GM12878 (cell line): ENCODE measurements around the gene MAVS. TPM values are rescaled to one million over a fixed set of nuclear protein-coding genes. Genes with fewer than 3 reads are reported as not detected.

Experiments
- ATAC-seq: fragments of 200-7000 bp; cut with Tn5 transposase; 3 replicates; pipeline ENCODE4 v1.9.1; 2020; ENCODE audit warnings: mild to moderate bottlenecking, moderate library complexity
- BruUV-seq: library from RNA; stranded (reverse); fragments of 400-500 nt; replicated peaks from 2 replicates; lab custom pipeline; 2021; lab: Mats Ljungman, UMichigan
- CTCF ChIA-PET: fragments of 300-600 bp; sonication (Branson Sonifier 250); formaldehyde crosslinking; extraction: SDS; loops from one replicate; lab custom pipeline; 2021; ENCODE audit warnings: inconsistent platforms; lab: Yijun Ruan, JAX
- POLR2A ChIA-PET: fragments of 350-600 bp; formaldehyde crosslinking; extraction: SDS; loops from one replicate; lab custom pipeline; 2021; ENCODE audit warnings: inconsistent platforms; lab: Charles Lee
- RAD21 ChIA-PET: fragments of 300-600 bp; sonication (Branson Sonifier 250); formaldehyde crosslinking; loops from one replicate; lab custom pipeline; 2023; ENCODE audit warnings: antibody characterized with exemption; ENCODE audit not compliant: unreplicated experiment; lab: Charles Lee
- SMC1A ChIA-PET: fragments of 300-600 bp; sonication (Branson Sonifier 250); formaldehyde crosslinking; loops from one replicate; lab custom pipeline; 2023; ENCODE audit not compliant: unreplicated experiment, uncharacterized antibody; lab: Charles Lee
- DNase-seq: peaks from one replicate; pipeline ENCODE4 v3.0.0-alpha.2; 2011; ENCODE audit warnings: low read depth, low spot score
- FAIRE-seq: peaks from 3 replicates; lab custom pipeline; 2011; peaks lifted over from hg19 to GRCh38; lab: Jason Lieb, UNC
- H2AFZ ChIP-seq: 2 replicates; pipeline ENCODE4 v1.6.0; 2011; ENCODE audit warnings: low read depth, low read length, control low read depth; ENCODE audit not compliant: control insufficient read depth
- H3K27ac ChIP-seq: 2 replicates; pipeline ENCODE4 v1.5.1; 2011; ENCODE audit warnings: control low read depth; ENCODE audit not compliant: control insufficient read depth, insufficient read depth
- H3K27me3 ChIP-seq, 2 experiments: replicated peaks in 1 of 2; 2 replicates each; pipeline versions ENCODE4 v1.6.0 to v1.6.1; 2011; ENCODE audit warnings: low read length in 1 of 2; ENCODE audit not compliant: control insufficient read depth in 2 of 2, insufficient read depth in 2 of 2
- H3K36me3 ChIP-seq, 2 experiments: 2 replicates each; pipeline ENCODE4 v1.5.1; 2011; ENCODE audit warnings: low read length in 1 of 2; ENCODE audit not compliant: control insufficient read depth in 2 of 2, insufficient read depth in 2 of 2
- H3K4me1 ChIP-seq: 2 replicates; pipeline ENCODE4 v1.6.1; 2011; ENCODE audit warnings: mild to moderate bottlenecking, low read length, moderate library complexity, mixed read lengths; ENCODE audit not compliant: control insufficient read depth, insufficient read depth
- H3K4me2 ChIP-seq: 2 replicates; pipeline ENCODE4 v1.6.0; 2011; ENCODE audit warnings: control low read depth; ENCODE audit not compliant: control insufficient read depth, insufficient read depth
- H3K4me3 ChIP-seq: fragments of 200-600 bp; sonication (generic); 2 replicates; pipeline ENCODE4 v1.5.1; 2016
- H3K79me2 ChIP-seq: 2 replicates; pipeline ENCODE4 v1.6.0; 2011; ENCODE audit warnings: low read length; ENCODE audit not compliant: control insufficient read depth, insufficient read depth
- H3K9ac ChIP-seq: 2 replicates; pipeline ENCODE4 v1.8.0; 2011; ENCODE audit warnings: low read length, control low read depth, mixed read lengths; ENCODE audit not compliant: control insufficient read depth, insufficient read depth
- H3K9me3 ChIP-seq: replicated peaks from 3 replicates; pipeline ENCODE4 v1.5.1; 2011; ENCODE audit warnings: mild to moderate bottlenecking, low read length; ENCODE audit not compliant: control insufficient read depth, insufficient read depth
- H4K20me1 ChIP-seq: 2 replicates; pipeline ENCODE4 v1.6.0; 2011; ENCODE audit not compliant: control insufficient read depth, insufficient read depth
- ASH2L ChIP-seq: fragments of 300-600, 200-600 bp; sonication (generic); IDR thresholded peaks from 2 replicates; pipeline ENCODE4 v1.6.1; 2017; ENCODE audit warnings: low read depth, mild to moderate bottlenecking, borderline replicate concordance
- BCL11A ChIP-seq: IDR thresholded peaks from 2 replicates; pipeline ENCODE4 v1.6.1; 2011; ENCODE audit warnings: low read depth, low read length
- CBX3 ChIP-seq: fragments of 200-600 bp; sonication (generic); IDR thresholded peaks from 2 replicates; pipeline ENCODE4 v1.6.1; 2016; ENCODE audit warnings: low read depth, borderline replicate concordance
- ESRRA ChIP-seq: IDR thresholded peaks from 2 replicates; pipeline ENCODE4 v1.6.1; 2012; ENCODE audit warnings: mild to moderate bottlenecking, low read length, improper control_type of control experiment
- HDGF ChIP-seq: fragments of 450-650 bp; IDR thresholded peaks from 2 replicates; pipeline ENCODE4 v1.6.1; 2016; ENCODE audit warnings: antibody characterized with exemption
- HSF1 ChIP-seq: fragments of 150-350 bp; IDR thresholded peaks from 2 replicates; pipeline ENCODE4 v1.6.1; 2014; ENCODE audit warnings: mild to moderate bottlenecking, low read depth, low read length
- IRF3 ChIP-seq: fragments of 450-650 bp; IDR thresholded peaks from 2 replicates; pipeline ENCODE4 v1.6.1; 2014; ENCODE audit warnings: mild to moderate bottlenecking
- IRF5 ChIP-seq: fragments of 450-650 bp; IDR thresholded peaks from 2 replicates; pipeline ENCODE4 v1.6.1; 2017; ENCODE audit warnings: borderline replicate concordance
- JUND ChIP-seq: IDR thresholded peaks from 2 replicates; pipeline ENCODE4 v1.6.1; 2012; ENCODE audit warnings: low read depth, mild to moderate bottlenecking, low read length, improper control_type of control experiment, moderate library complexity
- MAX ChIP-seq: IDR thresholded peaks from 2 replicates; pipeline ENCODE4 v1.6.1; 2012; ENCODE audit warnings: low read depth, low read length, improper control_type of control experiment
- MEF2A ChIP-seq: IDR thresholded peaks from 2 replicates; pipeline ENCODE4 v1.6.1; 2011; ENCODE audit warnings: low read depth, mild to moderate bottlenecking, low read length, moderate library complexity; ENCODE audit not compliant: insufficient read depth
- MXI1 ChIP-seq: fragments of 150-350 bp; IDR thresholded peaks from 2 replicates; pipeline ENCODE4 v1.6.1; 2011; ENCODE audit warnings: low read depth, mild to moderate bottlenecking, inconsistent platforms, low read length, improper control_type of control experiment
- NR2C1 ChIP-seq: fragments of 450-650 bp; IDR thresholded peaks from 2 replicates; pipeline ENCODE4 v1.6.1; 2017; ENCODE audit warnings: antibody characterized with exemption, mild to moderate bottlenecking, moderate library complexity
- NR2F1 ChIP-seq: fragments of 450-650 bp; conservative IDR thresholded peaks from 2 replicates; pipeline ENCODE4 v1.6.1; 2017; ENCODE audit warnings: mild to moderate bottlenecking
- PBX3 ChIP-seq: IDR thresholded peaks from 2 replicates; pipeline ENCODE4 v1.6.1; 2011; ENCODE audit warnings: mild to moderate bottlenecking, low read depth, low read length, moderate library complexity; ENCODE audit not compliant: insufficient replicate concordance
- PML ChIP-seq: IDR thresholded peaks from 2 replicates; pipeline ENCODE4 v1.6.1; 2012; ENCODE audit warnings: low read length, inconsistent platforms
- RCOR1 ChIP-seq: conservative IDR thresholded peaks from 2 replicates; pipeline ENCODE4 v1.6.1; 2012; ENCODE audit warnings: low read depth, low read length, improper control_type of control experiment
- SREBF2 ChIP-seq: IDR thresholded peaks from 2 replicates; pipeline ENCODE4 v1.6.1; 2012; ENCODE audit warnings: mild to moderate bottlenecking, low read length
- TARDBP ChIP-seq: IDR thresholded peaks from 2 replicates; pipeline ENCODE4 v1.6.1; 2016; ENCODE audit warnings: borderline replicate concordance
- ZNF217 ChIP-seq: fragments of 450-650 bp; IDR thresholded peaks from 2 replicates; pipeline ENCODE4 v1.6.1; 2017; ENCODE audit warnings: antibody characterized with exemption, mild to moderate bottlenecking
- WGBS: methylation state at CpG from one replicate; pipeline ENCODE4 v1.1.6; 2016; ENCODE audit warnings: low lambda C conversion rate; ENCODE audit not compliant: insufficient replicate concordance, insufficient coverage; ENCODE audit errors: missing lambda C conversion rate; 5-methylcytosine and 5-hydroxymethylcytosine counted together
- in situ Hi-C: fragments of 300-500 bp; cut with MboI; formaldehyde crosslinking; loops from 9 replicates; pipeline ENCODE4 v1.14.3; 2018; ENCODE audit warnings: mixed read lengths
- intact Hi-C: fragments of 100-400 bp; cut with micrococcal nuclease; formaldehyde crosslinking; loops from one replicate; pipeline ENCODE4 v1.14.2; 2022; ENCODE audit not compliant: unreplicated experiment
- polyA plus RNA-seq, 11 experiments: library from polyadenylated mRNA; depleted of rRNA in 4 of 11; unstranded in 6 of 11; stranded (reverse) in 5 of 11; fragments of >200 nt; fragmentation: Nextera tagmentation in 4 of 11; fragmentation: Illumina TruSeq in 1 of 11; extraction: Ambion mirVana in 4 of 11; extraction: Trizol in 1 of 11; gene quantifications; 1 replicate in 1 of 11; 2 replicates in 10 of 11; pipeline versions ENCODE4 v1.2.1 to v1.2.3, GENCODE V29; 2011 to 2016; ENCODE audit warnings: inconsistent platforms in 2 of 11, missing spikeins in 2 of 11, low read depth in 1 of 11
- total RNA-seq, 4 experiments: library from RNA; depleted of rRNA in 3 of 4; stranded (reverse); fragments of >200 nt in 3 of 4; fragmentation: Illumina TruSeq in 1 of 4; extraction: Trizol in 1 of 4; gene quantifications; 2 replicates each; pipeline versions ENCODE4 v1.2.1 to v1.2.3, GENCODE V29; 2013 to 2021

MAVS gene
- total and polyA plus RNA-seq, 10 of the 15 experiments (the other 5 are each of a cell fraction or from before 2014, with no cell fraction given) = 1.6 to 25.2 (median 12.6) TPM

- DNase-seq (no peak), ATAC-seq (no peak), FAIRE-seq (no peak)
- H3K27me3 ChIP-seq = no peaks in the 10 kb centered on the region
- CTCF ChIA-PET = no interaction called here
- no peaks in the 10 kb centered on the region for H3K79me2 ChIP-seq
- SMC1A ChIA-PET = no interaction called here
- POLR2A ChIA-PET = interaction anchor here (0.6 kb wide), 1 partner anchor 41 kb away, joined by 4 read pairs; no protein-coding TSS in a partner anchor
- TF ChIP-seq IRF3 = no peak
- no peak for TF ChIP-seq ESRRA
- no peak for TF ChIP-seq BCL11A
- no peak for TF ChIP-seq TARDBP
- TF ChIP-seq MXI1 = no peak
- no peak for TF ChIP-seq PBX3
- TF ChIP-seq RCOR1 = no peak
- TF ChIP-seq HSF1 = no peak
- TF ChIP-seq MAX = no peak
- no peak for TF ChIP-seq NR2C1
- no peak for TF ChIP-seq ASH2L
- TF ChIP-seq IRF5 = no peak
- TF ChIP-seq JUND = no peak
- no peak for TF ChIP-seq PML
- TF ChIP-seq CBX3 = no peak
- TF ChIP-seq SREBF2 = no peak
- no peak for TF ChIP-seq HDGF
- TF ChIP-seq MEF2A = no peak
- TF ChIP-seq NR2F1 = no peak
- no peak for TF ChIP-seq ZNF217
- 98% methylated on average over 7 of the region's 7 CpGs for WGBS
- H3K36me3 ChIP-seq = peaks cover 27 to 39% of the 10 kb centered on the region in 2 experiments
- in situ Hi-C loops = no loop called here
- H3K4me2 ChIP-seq = no peak overlapping the region
- no peaks in the 10 kb centered on the region for H4K20me1 ChIP-seq
- BruUV-seq = no TSS peak
- H2AFZ ChIP-seq = no peak overlapping the region
- H3K27ac ChIP-seq = no peak overlapping the region
- intact Hi-C loops = no loop called here
- H3K9ac ChIP-seq = no peak overlapping the region
- H3K4me1 ChIP-seq = no peaks in the 10 kb centered on the region; the same call in 1 of the 2 replicates
- H3K4me3 ChIP-seq = no peak overlapping the region
- RAD21 ChIA-PET = no interaction called here
- peaks cover 1% of the 10 kb centered on the region; the same call in 1 of the 3 replicates for H3K9me3 ChIP-seq
Measured at GRCh38 chr20:3861191-3861590, 14.6 kb downstream of the MAVS start.
